GM12878 (cell line): Measurements from ENCODE around the gene HAPLN2. TPM values are rescaled to one million over a fixed set of nuclear protein-coding genes. Genes with fewer than 3 reads are reported as not detected.

Experiments
- ATAC-seq: fragments of 200-7000 bp; cut with Tn5 transposase; 3 replicates; pipeline ENCODE4 v1.9.1; 2020; ENCODE audit warnings: mild to moderate bottlenecking, moderate library complexity
- BruUV-seq: library from RNA; stranded (reverse); fragments of 400-500 nt; replicated peaks from 2 replicates; lab custom pipeline; 2021; lab: Mats Ljungman, UMichigan
- CTCF ChIA-PET: fragments of 300-600 bp; sonication (Branson Sonifier 250); formaldehyde crosslinking; extraction: SDS; loops from one replicate; lab custom pipeline; 2021; ENCODE audit warnings: inconsistent platforms; lab: Yijun Ruan, JAX
- POLR2A ChIA-PET: fragments of 350-600 bp; formaldehyde crosslinking; extraction: SDS; loops from one replicate; lab custom pipeline; 2021; ENCODE audit warnings: inconsistent platforms; lab: Charles Lee
- RAD21 ChIA-PET: fragments of 300-600 bp; sonication (Branson Sonifier 250); formaldehyde crosslinking; loops from one replicate; lab custom pipeline; 2023; ENCODE audit warnings: antibody characterized with exemption; ENCODE audit not compliant: unreplicated experiment; lab: Charles Lee
- SMC1A ChIA-PET: fragments of 300-600 bp; sonication (Branson Sonifier 250); formaldehyde crosslinking; loops from one replicate; lab custom pipeline; 2023; ENCODE audit not compliant: unreplicated experiment, uncharacterized antibody; lab: Charles Lee
- DNase-seq: peaks from one replicate; pipeline ENCODE4 v3.0.0-alpha.2; 2011; ENCODE audit warnings: low read depth, low spot score
- FAIRE-seq: peaks from 3 replicates; lab custom pipeline; 2011; peaks lifted over from hg19 to GRCh38; lab: Jason Lieb, UNC
- H2AFZ ChIP-seq: 2 replicates; pipeline ENCODE4 v1.6.0; 2011; ENCODE audit warnings: low read depth, low read length, control low read depth; ENCODE audit not compliant: control insufficient read depth
- H3K27ac ChIP-seq: 2 replicates; pipeline ENCODE4 v1.5.1; 2011; ENCODE audit warnings: control low read depth; ENCODE audit not compliant: control insufficient read depth, insufficient read depth
- H3K27me3 ChIP-seq, 2 experiments: replicated peaks in 1 of 2; 2 replicates each; pipeline versions ENCODE4 v1.6.0 to v1.6.1; 2011; ENCODE audit warnings: low read length in 1 of 2; ENCODE audit not compliant: control insufficient read depth in 2 of 2, insufficient read depth in 2 of 2
- H3K36me3 ChIP-seq, 2 experiments: 2 replicates each; pipeline ENCODE4 v1.5.1; 2011; ENCODE audit warnings: low read length in 1 of 2; ENCODE audit not compliant: control insufficient read depth in 2 of 2, insufficient read depth in 2 of 2
- H3K4me1 ChIP-seq: 2 replicates; pipeline ENCODE4 v1.6.1; 2011; ENCODE audit warnings: mild to moderate bottlenecking, low read length, moderate library complexity, mixed read lengths; ENCODE audit not compliant: control insufficient read depth, insufficient read depth
- H3K4me2 ChIP-seq: 2 replicates; pipeline ENCODE4 v1.6.0; 2011; ENCODE audit warnings: control low read depth; ENCODE audit not compliant: control insufficient read depth, insufficient read depth
- H3K4me3 ChIP-seq: fragments of 200-600 bp; sonication (generic); 2 replicates; pipeline ENCODE4 v1.5.1; 2016
- H3K79me2 ChIP-seq: 2 replicates; pipeline ENCODE4 v1.6.0; 2011; ENCODE audit warnings: low read length; ENCODE audit not compliant: control insufficient read depth, insufficient read depth
- H3K9ac ChIP-seq: 2 replicates; pipeline ENCODE4 v1.8.0; 2011; ENCODE audit warnings: low read length, control low read depth, mixed read lengths; ENCODE audit not compliant: control insufficient read depth, insufficient read depth
- H3K9me3 ChIP-seq: replicated peaks from 3 replicates; pipeline ENCODE4 v1.5.1; 2011; ENCODE audit warnings: mild to moderate bottlenecking, low read length; ENCODE audit not compliant: control insufficient read depth, insufficient read depth
- H4K20me1 ChIP-seq: 2 replicates; pipeline ENCODE4 v1.6.0; 2011; ENCODE audit not compliant: control insufficient read depth, insufficient read depth
- BACH1 ChIP-seq: fragments of 450-650 bp; IDR thresholded peaks from 2 replicates; pipeline ENCODE4 v1.6.1; 2017; ENCODE audit warnings: mild to moderate bottlenecking, borderline replicate concordance
- CREM ChIP-seq: IDR thresholded peaks from 2 replicates; pipeline ENCODE4 v1.6.1; 2014; ENCODE audit warnings: antibody characterized with exemption, low read depth
- CUX1 ChIP-seq: IDR thresholded peaks from 2 replicates; pipeline ENCODE4 v1.6.1; 2012; ENCODE audit warnings: improper control_type of control experiment, low read depth, low read length; ENCODE audit not compliant: insufficient replicate concordance
- GABPA ChIP-seq: IDR thresholded peaks from 2 replicates; pipeline ENCODE4 v1.6.1; 2014; ENCODE audit warnings: antibody characterized with exemption, low read depth, mild to moderate bottlenecking, inconsistent platforms
- STAT1 ChIP-seq: fragments of 450-650 bp; conservative IDR thresholded peaks from 2 replicates; pipeline ENCODE4 v1.6.1; 2014; ENCODE audit warnings: antibody characterized with exemption, mild to moderate bottlenecking
- TCF12 ChIP-seq: IDR thresholded peaks from 2 replicates; pipeline ENCODE4 v1.6.1; 2011; ENCODE audit warnings: low read depth, mild to moderate bottlenecking, low read length
- ZNF592 ChIP-seq: fragments of 450-650 bp; IDR thresholded peaks from 2 replicates; pipeline ENCODE4 v1.6.1; 2017; ENCODE audit warnings: mild to moderate bottlenecking, moderate library complexity
- WGBS: methylation state at CpG from one replicate; pipeline ENCODE4 v1.1.6; 2016; ENCODE audit warnings: low lambda C conversion rate; ENCODE audit not compliant: insufficient replicate concordance, insufficient coverage; ENCODE audit errors: missing lambda C conversion rate; 5-methylcytosine and 5-hydroxymethylcytosine counted together
- in situ Hi-C: fragments of 300-500 bp; cut with MboI; formaldehyde crosslinking; loops from 9 replicates; pipeline ENCODE4 v1.14.3; 2018; ENCODE audit warnings: mixed read lengths
- intact Hi-C: fragments of 100-400 bp; cut with micrococcal nuclease; formaldehyde crosslinking; loops from one replicate; pipeline ENCODE4 v1.14.2; 2022; ENCODE audit not compliant: unreplicated experiment
- polyA plus RNA-seq, 11 experiments: library from polyadenylated mRNA; depleted of rRNA in 4 of 11; unstranded in 6 of 11; stranded (reverse) in 5 of 11; fragments of >200 nt; fragmentation: Nextera tagmentation in 4 of 11; fragmentation: Illumina TruSeq in 1 of 11; extraction: Ambion mirVana in 4 of 11; extraction: Trizol in 1 of 11; gene quantifications; 1 replicate in 1 of 11; 2 replicates in 10 of 11; pipeline versions ENCODE4 v1.2.1 to v1.2.3, GENCODE V29; 2011 to 2016; ENCODE audit warnings: inconsistent platforms in 2 of 11, missing spikeins in 2 of 11, low read depth in 1 of 11
- total RNA-seq, 4 experiments: library from RNA; depleted of rRNA in 3 of 4; stranded (reverse); fragments of >200 nt in 3 of 4; fragmentation: Illumina TruSeq in 1 of 4; extraction: Trizol in 1 of 4; gene quantifications; 2 replicates each; pipeline versions ENCODE4 v1.2.1 to v1.2.3, GENCODE V29; 2013 to 2021

The HAPLN2 gene
- total and polyA plus RNA-seq, 10 of the 15 experiments (the other 5 are each of a cell fraction or from before 2014, with no cell fraction given), result 0.15 to 0.24 TPM; not detected in 8

- POLR2A ChIA-PET, result interaction anchor here (0.8 to 1.3 kb wide), 2 partner anchors 73 to 115 kb away, joined by 4 to 5 read pairs; no protein-coding TSS in a partner anchor
- FAIRE-seq (peak; percentile 66), ATAC-seq (peak; percentile 99), DNase-seq (peak; percentile 15)
- Histone ChIP-seq H2AFZ (peak within 1 kb of the TSS; percentile 64), H3K27me3 (no peaks in the 10 kb centered on the region; a peak in 1 of 4 replicates), H3K9me3 (no peaks in the 10 kb centered on the region), H3K4me3 (peak within 1 kb of the TSS; percentile 73), H3K4me2 (peak within 1 kb of the TSS; percentile 84), H3K4me1 (0 out of 2 replicates have a peak, but pooled peaks cover 3% of the 10 kb centered on the region), H3K27ac (no peak within 1 kb of the TSS), H3K9ac (peak within 1 kb of the TSS; percentile 64), H3K79me2 (no peaks in the 10 kb centered on the region), H4K20me1 (no peaks in the 10 kb centered on the region), H3K36me3 (no peaks in the 10 kb centered on the region)
- 3% methylated on average over 38 of the region's 38 CpGs for WGBS
- BruUV-seq, result TSS peak; percentile 80
- CTCF ChIA-PET, result interaction anchor here (0.6 to 2.7 kb wide), 16 partner anchors 9 to 1208 kb away, joined by 3 to 16 read pairs (median 3); partner anchors contain the start of genes GPATCH4 and HAPLN2
- SMC1A ChIA-PET, result interaction anchor here (0.7 to 2.6 kb wide), 12 partner anchors 13 to 91 kb away, joined by 3 to 8 read pairs (median 3); no protein-coding TSS in a partner anchor
- RAD21 ChIA-PET, result interaction anchor here (1.0 to 1.9 kb wide), 5 partner anchors 10 to 120 kb away, joined by 3 to 5 read pairs (median 4); no protein-coding TSS in a partner anchor
- intact Hi-C loops, result loop anchor here (2.0 kb wide), 1 partner anchor 115 kb away; no protein-coding TSS in a partner anchor
- in situ Hi-C loops, result no loop called here
- TF ChIP-seq CUX1 (no peak), CREM (peak; percentile 84), BACH1 (no peak), ZNF592 (no peak), TCF12 (0 out of 2 replicates have a peak, but pooled peaks have one; percentile 26), GABPA (peak; percentile 91), STAT1 (no peak)
Observed at GRCh38 chr1:156571919-156572662, 47.1 kb upstream of the HAPLN2 start, which contains the start of gene IQGAP3. Gene IQGAP3 (minus strand): TSS chr1:156572565. CDS start chr1:156572529, 36 bp downstream.
